GM10847 (cell line): Measurements from ENCODE around the gene NAMPT.

Experiments used
- POLR2A ChIP-seq: IDR thresholded peaks from 2 replicates; pipeline ENCODE4 v1.6.1; 2011; ENCODE audit not compliant: insufficient read length; ENCODE audit errors: extremely low read depth

NAMPT gene

GRCh38 chr7:106257752-106258151 lies 27.0 kb downstream of the NAMPT start:
- TF ChIP-seq POLR2A = no peak

GRCh38 chr7:106256144-106256543 lies 28.6 kb downstream of the NAMPT start:
- TF ChIP-seq POLR2A = no peak

- no peak for TF ChIP-seq POLR2A
Observed at GRCh38 chr7:106255246-106255645, 29.5 kb downstream of the NAMPT start.

GRCh38 chr7:106254525-106255116 lies 30.2 kb downstream of the NAMPT start:
- no peak for TF ChIP-seq POLR2A

GRCh38 chr7:106252568-106252967 lies 32.2 kb downstream of the NAMPT start:
- TF ChIP-seq POLR2A = no peak

GRCh38 chr7:106249488-106249887 lies 35.3 kb downstream of the NAMPT start:
- no peak for TF ChIP-seq POLR2A

GRCh38 chr7:106248600-106248999 lies 36.2 kb downstream of the NAMPT start:
- no peak for TF ChIP-seq POLR2A

- no peak for TF ChIP-seq POLR2A
Observed at GRCh38 chr7:106247841-106248240, 36.9 kb downstream of the NAMPT start.

- no peak for TF ChIP-seq POLR2A
Observed at GRCh38 chr7:106246902-106247711, 37.7 kb downstream of the NAMPT start.

- TF ChIP-seq POLR2A = no peak
Observed at GRCh38 chr7:106243893-106244292, 40.9 kb downstream of the NAMPT start.

GRCh38 chr7:106239406-106239805 lies 45.4 kb downstream of the NAMPT start:
- no peak for TF ChIP-seq POLR2A

- no peak for TF ChIP-seq POLR2A
Observed at GRCh38 chr7:106238830-106239229, 46.0 kb downstream of the NAMPT start.

GRCh38 chr7:106236065-106236464 lies 48.7 kb downstream of the NAMPT start:
- no peak for TF ChIP-seq POLR2A

- TF ChIP-seq POLR2A = no peak
Observed at GRCh38 chr7:106234425-106234824, 50.4 kb downstream of the NAMPT start.

GRCh38 chr7:106231856-106232490 lies 52.8 kb downstream of the NAMPT start:
- no peak for TF ChIP-seq POLR2A

- no peak for TF ChIP-seq POLR2A
Observed at GRCh38 chr7:106225856-106226255, 58.9 kb downstream of the NAMPT start.

GRCh38 chr7:106224797-106225196 lies 60.0 kb downstream of the NAMPT start:
- TF ChIP-seq POLR2A = no peak

GRCh38 chr7:106223156-106223555 lies 61.6 kb downstream of the NAMPT start:
- TF ChIP-seq POLR2A = no peak
